ENCODE results near the gene CADM4.

CADM4 gene

GRCh38 chr19:43681821-43682220 lies 42.2 kb upstream of the CADM4 start:
- no peak overlapping the region for H3K27ac ChIP-seq
- no peak for TF ChIP-seq ZFX (IDR thresholded peaks at IDR 0.05)
- TF ChIP-seq, protein P1, sequence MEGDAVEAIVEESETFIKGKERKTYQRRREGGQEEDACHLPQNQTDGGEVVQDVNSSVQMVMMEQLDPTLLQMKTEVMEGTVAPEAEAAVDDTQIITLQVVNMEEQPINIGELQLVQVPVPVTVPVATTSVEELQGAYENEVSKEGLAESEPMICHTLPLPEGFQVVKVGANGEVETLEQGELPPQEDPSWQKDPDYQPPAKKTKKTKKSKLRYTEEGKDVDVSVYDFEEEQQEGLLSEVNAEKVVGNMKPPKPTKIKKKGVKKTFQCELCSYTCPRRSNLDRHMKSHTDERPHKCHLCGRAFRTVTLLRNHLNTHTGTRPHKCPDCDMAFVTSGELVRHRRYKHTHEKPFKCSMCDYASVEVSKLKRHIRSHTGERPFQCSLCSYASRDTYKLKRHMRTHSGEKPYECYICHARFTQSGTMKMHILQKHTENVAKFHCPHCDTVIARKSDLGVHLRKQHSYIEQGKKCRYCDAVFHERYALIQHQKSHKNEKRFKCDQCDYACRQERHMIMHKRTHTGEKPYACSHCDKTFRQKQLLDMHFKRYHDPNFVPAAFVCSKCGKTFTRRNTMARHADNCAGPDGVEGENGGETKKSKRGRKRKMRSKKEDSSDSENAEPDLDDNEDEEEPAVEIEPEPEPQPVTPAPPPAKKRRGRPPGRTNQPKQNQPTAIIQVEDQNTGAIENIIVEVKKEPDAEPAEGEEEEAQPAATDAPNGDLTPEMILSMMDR (conservative IDR thresholded peaks at IDR 0.05): no peak

DNA sequence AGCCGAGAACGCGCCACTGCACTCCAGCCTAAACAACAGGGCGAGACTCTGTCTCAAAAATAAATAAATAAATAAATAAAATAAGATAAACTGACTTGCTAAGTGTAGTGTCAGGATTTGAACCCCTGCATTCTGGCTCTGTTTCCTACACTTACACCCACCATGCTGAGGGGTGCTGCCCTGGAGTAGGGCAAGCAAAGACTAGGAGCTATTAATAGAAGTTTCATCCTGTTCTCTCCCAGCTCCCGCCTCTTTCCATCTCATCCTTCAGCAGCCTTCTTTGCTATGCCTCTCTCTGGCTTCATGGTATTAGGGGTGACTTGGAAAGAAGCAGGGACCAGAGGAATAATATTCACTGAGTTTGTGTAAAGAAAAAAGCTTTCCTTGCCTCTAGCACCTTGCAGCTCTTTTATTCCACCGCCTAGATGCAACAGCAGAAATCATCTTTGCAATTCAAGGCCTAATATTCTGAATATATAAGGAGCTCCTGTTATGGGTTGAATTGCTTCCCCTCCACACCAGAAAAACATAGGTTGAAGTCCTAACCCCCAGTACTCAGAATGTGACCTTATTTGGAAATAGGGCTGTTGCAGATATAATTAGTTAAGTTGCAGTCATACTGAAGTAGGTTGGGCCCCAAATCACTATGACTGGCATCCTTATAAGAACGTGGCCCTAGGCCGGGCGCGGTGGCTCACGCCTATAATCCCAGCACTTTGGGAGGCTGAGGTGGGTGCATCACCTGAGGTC lies 39.0 kb upstream of the CADM4 start:
- TF ChIP-seq ZFX (IDR thresholded peaks at IDR 0.05): no peak
- TF ChIP-seq, protein P1 (conservative IDR thresholded peaks at IDR 0.05): no peak
- H3K27ac ChIP-seq: no peak overlapping the region

DNA sequence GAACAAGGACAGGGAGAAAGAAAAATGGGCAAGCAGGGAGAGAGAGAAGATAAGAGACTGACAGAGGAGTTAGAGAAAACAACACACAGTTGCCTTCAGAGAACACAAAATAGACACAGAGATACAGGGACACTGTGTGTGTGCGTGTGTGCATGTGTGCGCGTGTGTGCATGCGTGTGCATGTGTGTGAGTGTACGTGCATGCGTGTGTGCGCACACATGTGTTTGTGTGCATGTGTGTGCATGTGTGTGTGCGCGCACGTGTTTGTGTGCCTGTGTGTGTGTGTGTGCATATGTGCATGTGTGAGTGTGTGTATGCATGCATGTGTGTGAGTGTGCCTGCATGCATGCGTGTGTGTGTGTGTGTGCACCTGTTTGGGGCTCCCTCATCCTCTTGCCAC lies 36.3 kb upstream of the CADM4 start:
- H3K27ac ChIP-seq: peak overlapping the region; percentile 65
- TF ChIP-seq, protein P1 (conservative IDR thresholded peaks at IDR 0.05): no peak
- no peak for TF ChIP-seq ZFX (IDR thresholded peaks at IDR 0.05)

DNA sequence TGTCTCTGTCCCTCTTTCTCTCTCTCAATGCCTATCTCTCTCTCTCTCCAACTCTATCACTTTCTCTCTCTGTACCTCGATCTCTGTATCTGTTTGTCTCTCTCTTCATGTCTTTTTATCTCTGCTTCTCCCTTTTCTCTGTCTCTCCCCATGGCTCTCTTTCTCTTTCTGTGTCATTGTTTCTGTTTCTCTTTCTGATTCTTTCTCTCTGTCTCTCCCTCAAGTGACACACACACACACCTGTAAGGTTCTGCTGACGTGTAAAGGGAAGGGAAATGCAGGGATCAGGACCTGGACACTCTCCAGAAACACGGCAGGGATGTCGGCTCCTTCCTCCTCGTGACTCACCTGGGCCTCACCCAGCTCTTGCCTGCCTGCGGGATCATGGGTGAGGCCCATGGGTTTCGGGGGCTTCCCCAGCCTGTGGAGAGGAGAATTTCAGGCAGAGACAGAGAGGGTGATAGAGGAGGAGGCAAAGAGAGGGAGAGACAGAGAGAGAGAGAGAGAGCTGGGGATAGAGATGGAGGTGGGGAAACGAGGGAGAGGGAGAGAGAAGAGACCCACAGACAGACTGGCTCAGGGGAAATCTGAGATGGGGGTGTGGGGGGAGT lies 35.7 kb upstream of the CADM4 start:
- H3K27ac ChIP-seq: peak overlapping the region; percentile 65
- TF ChIP-seq, protein P1 (conservative IDR thresholded peaks at IDR 0.05): no peak
- no peak for TF ChIP-seq ZFX (IDR thresholded peaks at IDR 0.05)

DNA sequence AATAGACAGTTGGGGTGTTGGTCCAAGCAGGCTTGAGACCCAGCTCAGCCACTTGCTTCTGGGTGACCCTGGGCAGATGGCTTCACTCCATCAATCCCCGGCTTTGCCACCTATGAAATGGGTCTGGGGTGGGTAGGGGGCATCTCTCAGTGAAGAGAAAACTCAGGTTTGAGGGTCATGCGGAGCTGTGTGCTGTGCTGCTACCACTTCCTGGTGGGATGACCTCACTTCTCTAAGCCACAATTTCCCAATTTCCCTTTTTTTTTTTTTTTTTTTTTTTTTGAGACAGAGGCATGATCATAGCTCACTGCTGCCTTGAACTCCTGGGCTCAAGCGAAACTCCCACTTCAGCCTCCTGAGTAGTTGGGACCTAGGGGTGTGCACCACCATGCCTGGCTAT lies 34.9 kb upstream of the CADM4 start:
- H3K27ac ChIP-seq: peak overlapping the region; percentile 65; the same call in 1 of the 2 replicates
- no peak for TF ChIP-seq ZFX (IDR thresholded peaks at IDR 0.05)
- TF ChIP-seq, protein P1 (conservative IDR thresholded peaks at IDR 0.05): no peak

GRCh38 chr19:43674183-43674582 lies 34.5 kb upstream of the CADM4 start:
- TF ChIP-seq, protein P1 (conservative IDR thresholded peaks at IDR 0.05): no peak
- TF ChIP-seq ZFX (IDR thresholded peaks at IDR 0.05): no peak
- H3K27ac ChIP-seq: no peak overlapping the region

- no peak overlapping the region for H3K27ac ChIP-seq
Observed at GRCh38 chr19:43673637-43674036, 34.0 kb upstream of the CADM4 start.

More at GRCh38 chr19:43673637-43674036, 34.0 kb upstream of the CADM4 start:
- TF ChIP-seq, protein P1 (conservative IDR thresholded peaks at IDR 0.05): no peak
